Measurements from ENCODE around the gene SRSF5. TPM values are rescaled to one million over a fixed set of nuclear protein-coding genes. Genes with fewer than 3 reads are reported as not detected.

SRSF5 gene
- total RNA-seq, 1 donor from 2014 or later = 298 TPM

GRCh38 chr14:69792887-69793421, 26.0 kb downstream of the SRSF5 start:
- DNase-seq (no peak), ATAC-seq (no peak)
- Histone ChIP-seq H3K27ac (no peak overlapping the region), H3K4me3 (no peak overlapping the region), H3K27me3 (ENCODE audit: low read depth) (no peaks in the 10 kb centered on the region), H3K36me3 (no peaks in the 10 kb centered on the region), H3K4me1 (peaks cover 8% of the 10 kb centered on the region), H3K9me3 (no peaks in the 10 kb centered on the region)
- intact Hi-C loops (cut with DNase I) = no loop called here
- no peak for TF ChIP-seq CTCF (IDR thresholded peaks at IDR 0.05)

- no peak overlapping the region for H3K4me3 ChIP-seq
- no peak for TF ChIP-seq CTCF (IDR thresholded peaks at IDR 0.05)
Measured at GRCh38 chr14:69794791-69795190, 27.8 kb downstream of the SRSF5 start.

GRCh38 chr14:69795691-69796090, 28.7 kb downstream of the SRSF5 start:
- intact Hi-C loops (cut with DNase I) = no loop called here
- no peaks in the 10 kb centered on the region for H3K27me3 ChIP-seq (ENCODE audit: low read depth)

More at GRCh38 chr14:69794791-69795190, 27.8 kb downstream of the SRSF5 start:
- ATAC-seq (no peak), DNase-seq (no peak)
- intact Hi-C loops (cut with DNase I) = no loop called here
- no peaks in the 10 kb centered on the region for H3K9me3 ChIP-seq
- peaks cover 8% of the 10 kb centered on the region for H3K4me1 ChIP-seq
- H3K27ac ChIP-seq = no peak overlapping the region
- H3K36me3 ChIP-seq = no peaks in the 10 kb centered on the region
- H3K27me3 ChIP-seq (ENCODE audit: low read depth) = no peaks in the 10 kb centered on the region

GRCh38 chr14:69796797-69797500, 30.0 kb downstream of the SRSF5 start, which contains the start of gene SLC10A1:
TSS of gene SLC10A1 (minus strand) at chr14:69797241. CDS start at chr14:69797155, 86 bp downstream.
- H3K36me3 ChIP-seq = no peaks in the 10 kb centered on the region
- peaks cover 8% of the 10 kb centered on the region for H3K4me1 ChIP-seq
- intact Hi-C loops (cut with DNase I) = no loop called here
- no peak within 1 kb of the TSS for H3K4me3 ChIP-seq
- peak; percentile 44 to 55 for ATAC-seq
- no peaks in the 10 kb centered on the region for H3K27me3 ChIP-seq (ENCODE audit: low read depth)
- H3K9me3 ChIP-seq = no peaks in the 10 kb centered on the region
- no peak for DNase-seq
- TF ChIP-seq CTCF (IDR thresholded peaks at IDR 0.05) = no peak
- no peak within 1 kb of the TSS for H3K27ac ChIP-seq

More at GRCh38 chr14:69795691-69796090, 28.7 kb downstream of the SRSF5 start:
- no peak overlapping the region for H3K4me3 ChIP-seq
- H3K9me3 ChIP-seq = no peaks in the 10 kb centered on the region
- DNase-seq = no peak
- peaks cover 8% of the 10 kb centered on the region for H3K4me1 ChIP-seq
- ATAC-seq = no peak
- H3K36me3 ChIP-seq = no peaks in the 10 kb centered on the region
- TF ChIP-seq CTCF (IDR thresholded peaks at IDR 0.05) = no peak
- H3K27ac ChIP-seq = no peak overlapping the region

- no peaks in the 10 kb centered on the region for H3K9me3 ChIP-seq
- peaks cover 8% of the 10 kb centered on the region for H3K4me1 ChIP-seq
- H3K36me3 ChIP-seq = no peaks in the 10 kb centered on the region
- no peaks in the 10 kb centered on the region for H3K27me3 ChIP-seq (ENCODE audit: low read depth)
- intact Hi-C loops (cut with DNase I) = no loop called here
- ATAC-seq (peak; percentile 23 to 39), DNase-seq (no peak)
- no peak overlapping the region for H3K27ac ChIP-seq
- H3K4me3 ChIP-seq = no peak overlapping the region
- no peak for TF ChIP-seq CTCF (IDR thresholded peaks at IDR 0.05)
Measured at GRCh38 chr14:69797573-69798338, 30.8 kb downstream of the SRSF5 start.
